H1 (cell line): ENCODE measurements around the gene MYO9B. TPM values are rescaled to one million over a fixed set of nuclear protein-coding genes. Genes with fewer than 3 reads are reported as not detected.

ENCODE experiments used
- CHD2 ChIP-seq: IDR thresholded peaks from 2 replicates; pipeline ENCODE4 v1.6.1; 2012; ENCODE audit warnings: low read length, improper control_type of control experiment
- polyA plus RNA-seq, 7 experiments: library from polyadenylated mRNA; depleted of rRNA in 3 of 7; stranded (reverse) in 5 of 7; unstranded in 2 of 7; fragments of >200 nt in 5 of 7; fragments of 200-250 nt in 2 of 7; gene quantifications; 1 replicate in 5 of 7; 2 replicates in 1 of 7; 4 replicates in 1 of 7; pipeline versions ENCODE4 v1.2.1 to v1.2.3, GENCODE V29; 2011 to 2013; ENCODE audit warnings: missing spikeins in 2 of 7, mixed read lengths in 2 of 7
- total RNA-seq: library from RNA; stranded (reverse); fragmentation: NEBNext Ultra II Directional; extraction: Animal tissue kit (Norgen Biotek cat#: 25700); gene quantifications from 2 replicates; pipeline ENCODE4 v1.2.1, GENCODE V29; 2021

The MYO9B gene
- total and polyA plus RNA-seq, 2 of the 8 experiments (the other 6 are each of a cell fraction or from before 2014, with no cell fraction given), result 27.6 to 77.1 TPM

DNA sequence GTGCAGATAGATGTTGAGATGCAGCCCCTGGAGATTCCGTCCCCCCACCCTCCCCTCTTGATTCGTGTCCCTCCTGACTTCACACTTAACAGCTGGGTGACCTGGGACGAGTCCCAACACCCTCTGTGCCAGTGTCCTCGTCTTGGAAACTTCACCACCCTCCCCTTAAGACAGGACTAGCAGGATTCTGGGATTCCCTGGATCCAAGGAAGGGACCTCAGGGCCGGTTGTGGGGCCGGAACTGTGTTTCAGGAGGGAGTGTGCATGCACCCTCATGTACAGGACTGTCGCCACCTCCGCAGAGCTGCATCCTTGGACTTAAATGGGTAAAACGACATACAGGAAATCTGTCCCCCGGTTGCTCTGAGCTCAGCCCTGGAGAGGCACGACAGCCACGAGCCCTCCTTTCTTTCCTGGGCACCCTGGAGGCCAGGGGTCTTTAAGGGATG lies 990 bp downstream of the MYO9B start (continued):
- no peak for TF ChIP-seq CHD2
- TF ChIP-seq, all 59 proteins: peak for 0
